Keratinocyte (primary cell): Measurements from ENCODE around the gene AK2. TPM values are rescaled to one million over a fixed set of nuclear protein-coding genes. Genes with fewer than 3 reads are reported as not detected.

ENCODE experiments used
- DNase-seq: peaks from one replicate; pipeline ENCODE4 v3.0.0-alpha.2; 2011; ENCODE audit warnings: low read depth, missing footprints, low spot score
- FAIRE-seq: peaks from 2 replicates; lab custom pipeline; 2011; peaks lifted over from hg19 to GRCh38; lab: Jason Lieb, UNC
- H2AFZ ChIP-seq: 2 replicates; pipeline ENCODE4 v1.6.0; 2012; ENCODE audit warnings: low read length, control low read depth, inconsistent platforms; ENCODE audit not compliant: control insufficient read depth
- H3K27ac ChIP-seq: 2 replicates; pipeline ENCODE4 v1.5.1; 2011; ENCODE audit warnings: low read length; ENCODE audit not compliant: control insufficient read depth, insufficient read depth
- H3K27me3 ChIP-seq: 3 replicates; pipeline ENCODE4 v1.6.0; 2011; ENCODE audit warnings: low read length; ENCODE audit not compliant: control insufficient read depth, insufficient read depth; ENCODE audit errors: extremely low read depth
- H3K36me3 ChIP-seq, 2 experiments: 2 replicates in 1 of 2; 3 replicates in 1 of 2; pipeline ENCODE4 v1.5.1; 2011; ENCODE audit warnings: low read length in 2 of 2, mild to moderate bottlenecking in 1 of 2; ENCODE audit not compliant: control insufficient read depth in 2 of 2, insufficient read depth in 2 of 2; ENCODE audit errors: extremely low read depth in 1 of 2
- H3K4me1 ChIP-seq: 3 replicates; pipeline ENCODE4 v1.5.1; 2011; ENCODE audit warnings: low read length; ENCODE audit not compliant: control insufficient read depth, insufficient read depth; ENCODE audit errors: extremely low read depth
- H3K4me2 ChIP-seq: 3 replicates; pipeline ENCODE4 v1.6.0; 2011; ENCODE audit warnings: low read depth, low read length; ENCODE audit not compliant: control insufficient read depth, insufficient read depth; ENCODE audit errors: extremely low read depth
- H3K4me3 ChIP-seq, 3 experiments: fragments of 200-600 bp in 1 of 3; sonication (generic) in 1 of 3; 2 replicates in 2 of 3; 3 replicates in 1 of 3; pipeline ENCODE4 v1.5.1; 2011 to 2016; ENCODE audit warnings: low read length in 3 of 3, mild to moderate bottlenecking in 3 of 3, control low read depth in 2 of 3, inconsistent platforms in 1 of 3, low read depth in 1 of 3, mixed read lengths in 1 of 3, mixed run types in 1 of 3, moderate library complexity in 1 of 3; ENCODE audit not compliant: control insufficient read depth in 2 of 3, insufficient read depth in 2 of 3; ENCODE audit errors: extremely low read depth in 1 of 3
- H3K79me2 ChIP-seq: 2 replicates; pipeline ENCODE4 v1.6.0; 2012; ENCODE audit warnings: low read length; ENCODE audit not compliant: control insufficient read depth, insufficient read depth
- H3K9ac ChIP-seq: 3 replicates; pipeline ENCODE4 v1.6.0; 2011; ENCODE audit warnings: low read length; ENCODE audit not compliant: control insufficient read depth, insufficient read depth; ENCODE audit errors: extremely low read depth
- H3K9me1 ChIP-seq: 3 replicates; pipeline ENCODE4 v1.6.0; 2011; ENCODE audit warnings: low read length; ENCODE audit not compliant: control insufficient read depth, insufficient read depth; ENCODE audit errors: extremely low read depth
- H3K9me3 ChIP-seq: 2 replicates; pipeline ENCODE4 v1.5.1; 2012; ENCODE audit warnings: low read depth, low read length; ENCODE audit not compliant: control insufficient read depth
- H4K20me1 ChIP-seq: 3 replicates; pipeline ENCODE4 v1.6.0; 2011; ENCODE audit warnings: low read length; ENCODE audit not compliant: control insufficient read depth, insufficient read depth; ENCODE audit errors: extremely low read depth
- EZH2 ChIP-seq: IDR thresholded peaks from one replicate; pipeline ENCODE4 v1.6.1; 2012; ENCODE audit warnings: inconsistent platforms, mild to moderate bottlenecking, low read length, moderate library complexity
- dilution Hi-C: fragments of 300-500 bp; cut with MboI; formaldehyde crosslinking; loops from one replicate; pipeline ENCODE4 v1.7.0; 2020; ENCODE audit warnings: low sequenced_read_pairs; ENCODE audit not compliant: extremely low pct_ligation_motif_present
- polyA minus RNA-seq, 3 experiments: library from RNA; depleted of rRNA, polyadenylated mRNA; stranded (reverse); fragments of >200 nt; gene quantifications; 1 replicate in 1 of 3; 2 replicates in 1 of 3; 3 replicates in 1 of 3; pipeline ENCODE4 v1.2.3, GENCODE V29; 2011
- polyA plus RNA-seq, 5 experiments: library from polyadenylated mRNA; depleted of rRNA in 3 of 5; stranded (reverse) in 3 of 5; stranded (forward) in 1 of 5; unstranded in 1 of 5; fragments of >200 nt; gene quantifications; 1 replicate in 1 of 5; 2 replicates in 3 of 5; 3 replicates in 1 of 5; pipeline versions ENCODE4 v1.2.1 to v1.2.3, GENCODE V29; 2011 to 2012; ENCODE audit warnings: missing spikeins in 2 of 5, low read depth in 1 of 5, low replicate concordance in 1 of 5
- TF ChIP-seq, protein P1 (sequence below), 3 experiments: IDR thresholded peaks in 1 of 3; conservative IDR thresholded peaks in 1 of 3; optimal IDR thresholded peaks in 1 of 3; 2 replicates in 2 of 3; 3 replicates in 1 of 3; pipeline versions ENCODE3 to v1.5.1; 2011; ENCODE audit warnings: low read length in 3 of 3, mild to moderate bottlenecking in 3 of 3, moderate library complexity in 2 of 3, control low read depth in 1 of 3, inconsistent platforms in 1 of 3; ENCODE audit not compliant: insufficient read depth in 2 of 3; ENCODE audit errors: extremely low read depth in 1 of 3

The AK2 gene
- 193 to 258 TPM (median 256 TPM) in 3 replicates for polyA plus RNA-seq
- 68.5 TPM for polyA plus RNA-seq (2011; ENCODE audit: low read depth)
- 240 and 263 TPM in 2 replicates for polyA plus RNA-seq (2011; cell fraction: cytosol; rRNA removed)
- polyA plus RNA-seq (2011; cell fraction: nucleus; rRNA removed), result 231 and 290 TPM in 2 replicates
- 163 and 201 TPM in 2 replicates for polyA plus RNA-seq (2012; ENCODE audit: low replicate concordance)
- polyA minus RNA-seq, result 43.8 to 97.5 TPM (median 91.4 TPM) in 3 replicates
- polyA minus RNA-seq (2011; cell fraction: cytosol; rRNA and poly(A)+ RNA removed), result 123 TPM
- 36.0 and 67.2 TPM in 2 replicates for polyA minus RNA-seq (2011; cell fraction: nucleus; rRNA and poly(A)+ RNA removed)

DNA sequence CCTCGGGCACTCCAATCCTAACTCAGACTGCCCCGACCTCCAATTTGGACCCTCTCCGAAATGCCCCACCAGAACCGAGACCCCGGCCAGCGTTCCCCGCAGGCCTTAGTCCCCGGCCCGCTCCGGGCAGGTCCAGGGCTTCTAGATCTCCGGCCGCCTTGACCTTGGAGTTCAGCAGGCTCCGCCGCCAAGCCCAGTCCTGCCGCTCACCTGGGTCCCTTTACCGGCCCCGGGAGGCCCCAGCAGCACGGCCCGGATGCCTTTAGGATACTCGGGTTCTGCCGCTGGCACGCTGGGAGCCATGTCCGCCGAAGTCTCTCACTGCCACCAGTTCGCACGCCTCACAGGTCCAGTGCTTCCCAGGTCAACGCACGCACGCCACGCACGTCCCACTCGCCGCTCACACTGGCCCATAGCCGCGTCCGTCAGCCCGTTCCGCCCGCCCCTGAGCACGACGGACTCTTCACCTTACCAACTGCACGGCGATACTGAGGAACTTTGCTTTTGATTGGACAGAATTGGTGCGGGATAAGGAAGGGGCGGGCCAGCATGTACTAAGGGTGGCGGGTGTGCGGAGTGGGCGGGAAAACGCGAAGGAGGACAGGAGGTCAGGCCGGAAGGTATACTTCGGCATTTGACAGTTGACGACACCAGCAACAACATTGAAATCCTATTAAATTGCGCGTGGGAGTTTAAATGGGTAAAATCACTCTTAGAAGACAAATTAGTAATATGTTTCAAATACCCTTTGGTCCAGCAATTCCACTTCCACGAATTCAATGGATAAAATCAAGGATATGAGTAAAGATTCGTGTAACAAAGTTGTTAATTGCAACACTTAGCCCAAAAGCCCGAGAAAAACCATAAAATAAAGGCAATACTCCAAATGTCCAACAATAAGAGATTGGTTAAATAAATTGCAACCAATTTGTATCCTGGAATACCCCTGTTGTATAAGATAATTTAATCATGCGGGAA, at the start of gene AK2:
TSS of gene AK2 (minus strand) at position 358 of the 978 bp plus-strand sequence. CDS start at position 303, 55 bp downstream.
- dilution Hi-C loops, result no loop called here
- Histone ChIP-seq H3K4me3 (peak within 1 kb of the TSS; percentile 83 to 96 (median 95)), H3K9me1 (no peaks in the 10 kb centered on the region), H3K9ac (peak within 1 kb of the TSS; percentile 96), H3K4me2 (peak within 1 kb of the TSS; percentile 73), H3K27ac (peak within 1 kb of the TSS; percentile 94), H3K36me3 (peaks cover 3 to 12% of the 10 kb centered on the region in 2 experiments), H3K27me3 (no peaks in the 10 kb centered on the region), H3K79me2 (peaks cover 49% of the 10 kb centered on the region), H2AFZ (peak within 1 kb of the TSS; percentile 48), H3K4me1 (peaks cover 14% of the 10 kb centered on the region), H3K9me3 (no peaks in the 10 kb centered on the region), H4K20me1 (peaks cover 4% of the 10 kb centered on the region)
- DNase-seq (peak; percentile 93), FAIRE-seq (peak; percentile 79)
- TF ChIP-seq, protein P1, sequence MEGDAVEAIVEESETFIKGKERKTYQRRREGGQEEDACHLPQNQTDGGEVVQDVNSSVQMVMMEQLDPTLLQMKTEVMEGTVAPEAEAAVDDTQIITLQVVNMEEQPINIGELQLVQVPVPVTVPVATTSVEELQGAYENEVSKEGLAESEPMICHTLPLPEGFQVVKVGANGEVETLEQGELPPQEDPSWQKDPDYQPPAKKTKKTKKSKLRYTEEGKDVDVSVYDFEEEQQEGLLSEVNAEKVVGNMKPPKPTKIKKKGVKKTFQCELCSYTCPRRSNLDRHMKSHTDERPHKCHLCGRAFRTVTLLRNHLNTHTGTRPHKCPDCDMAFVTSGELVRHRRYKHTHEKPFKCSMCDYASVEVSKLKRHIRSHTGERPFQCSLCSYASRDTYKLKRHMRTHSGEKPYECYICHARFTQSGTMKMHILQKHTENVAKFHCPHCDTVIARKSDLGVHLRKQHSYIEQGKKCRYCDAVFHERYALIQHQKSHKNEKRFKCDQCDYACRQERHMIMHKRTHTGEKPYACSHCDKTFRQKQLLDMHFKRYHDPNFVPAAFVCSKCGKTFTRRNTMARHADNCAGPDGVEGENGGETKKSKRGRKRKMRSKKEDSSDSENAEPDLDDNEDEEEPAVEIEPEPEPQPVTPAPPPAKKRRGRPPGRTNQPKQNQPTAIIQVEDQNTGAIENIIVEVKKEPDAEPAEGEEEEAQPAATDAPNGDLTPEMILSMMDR (optimal IDR thresholded peaks at IDR 0.05 in 1 of 3, IDR thresholded peaks at IDR 0.05 in 1 of 3, conservative IDR thresholded peaks at IDR 0.05 in 1 of 3; ENCODE audit: extremely low read depth in 1 of 3, insufficient read depth in 2 of 3, low read length in 3 of 3), result no peak
- no peak for TF ChIP-seq EZH2

DNA sequence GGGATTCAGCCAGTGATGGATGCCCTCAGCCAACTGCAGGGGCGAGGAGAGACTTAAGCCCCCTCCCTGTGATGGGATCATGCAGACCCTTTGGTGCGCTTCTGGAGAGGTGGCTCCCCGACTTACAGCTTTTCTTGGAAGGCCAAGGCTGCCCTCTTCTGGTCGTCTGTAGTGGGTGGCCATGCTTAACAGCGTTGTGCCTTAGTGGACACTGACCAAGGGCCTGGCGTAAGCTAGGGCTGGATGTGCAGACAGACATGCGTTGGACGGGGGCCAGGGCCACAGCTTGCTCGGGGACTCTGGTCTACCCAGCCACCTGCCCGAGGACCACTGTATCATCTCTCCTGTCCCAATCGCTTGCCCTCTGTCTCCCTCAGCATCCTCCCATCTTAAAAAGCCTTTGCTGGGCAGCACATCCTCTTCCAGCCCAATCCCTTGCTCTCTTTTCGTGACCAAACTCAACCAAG, 49.7 kb upstream of the AK2 start:
- dilution Hi-C loops, result no loop called here
- H3K4me1 ChIP-seq, result peaks cover 3% of the 10 kb centered on the region
- H2AFZ ChIP-seq, result no peak overlapping the region
- FAIRE-seq (no peak), DNase-seq (no peak)
- no peak overlapping the region for H3K9ac ChIP-seq
- H3K79me2 ChIP-seq, result no peaks in the 10 kb centered on the region
- H4K20me1 ChIP-seq, result no peaks in the 10 kb centered on the region
- no peak overlapping the region for H3K27ac ChIP-seq
- H3K4me2 ChIP-seq, result no peak overlapping the region
- H3K9me1 ChIP-seq, result no peaks in the 10 kb centered on the region
- H3K27me3 ChIP-seq, result no peaks in the 10 kb centered on the region
- no peak for TF ChIP-seq EZH2
- TF ChIP-seq, protein P1 (optimal IDR thresholded peaks at IDR 0.05 in 1 of 3, IDR thresholded peaks at IDR 0.05 in 1 of 3, conservative IDR thresholded peaks at IDR 0.05 in 1 of 3; ENCODE audit: extremely low read depth in 1 of 3, insufficient read depth in 2 of 3, low read length in 3 of 3), result peak; percentile 73 to 86 (median 83)
- peaks cover 0 to 3% of the 10 kb centered on the region in 2 experiments for H3K36me3 ChIP-seq
- no peaks in the 10 kb centered on the region for H3K9me3 ChIP-seq
- no peak overlapping the region for H3K4me3 ChIP-seq
